Measurements from ENCODE around the gene MSX1. TPM values are rescaled to one million over a fixed set of nuclear protein-coding genes. Genes with fewer than 3 reads are reported as not detected.

MSX1 gene
- total RNA-seq, 1 donor from 2014 or later, result 3.4 TPM

DNA sequence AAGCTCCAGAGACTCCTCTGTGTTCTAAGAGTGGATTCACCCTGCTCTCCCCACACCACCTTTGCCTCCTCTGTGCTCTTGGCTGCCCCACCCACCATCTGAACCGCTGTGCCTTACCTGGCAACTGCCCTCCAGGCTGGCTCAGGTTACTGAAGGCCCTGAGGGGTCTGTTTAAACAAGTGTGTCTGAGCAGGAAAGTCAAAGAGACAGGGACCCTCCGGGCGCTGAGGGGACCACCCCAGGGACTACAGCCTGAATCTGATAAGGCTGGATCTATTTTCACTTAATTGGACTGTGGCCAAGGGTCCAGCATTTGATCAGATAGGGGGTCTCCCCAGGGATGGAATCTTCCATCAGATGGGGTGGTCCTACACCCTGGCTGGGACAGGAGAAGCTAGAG lies 10.4 kb upstream of the MSX1 start:
- peaks cover 100% of the 10 kb centered on the region for H3K27me3 ChIP-seq (ENCODE audit: low read depth)
- no peaks in the 10 kb centered on the region for H3K36me3 ChIP-seq
- H3K27ac ChIP-seq (replicated peaks), result no peak overlapping the region
- no peak for DNase-seq
- TF ChIP-seq, protein P1, sequence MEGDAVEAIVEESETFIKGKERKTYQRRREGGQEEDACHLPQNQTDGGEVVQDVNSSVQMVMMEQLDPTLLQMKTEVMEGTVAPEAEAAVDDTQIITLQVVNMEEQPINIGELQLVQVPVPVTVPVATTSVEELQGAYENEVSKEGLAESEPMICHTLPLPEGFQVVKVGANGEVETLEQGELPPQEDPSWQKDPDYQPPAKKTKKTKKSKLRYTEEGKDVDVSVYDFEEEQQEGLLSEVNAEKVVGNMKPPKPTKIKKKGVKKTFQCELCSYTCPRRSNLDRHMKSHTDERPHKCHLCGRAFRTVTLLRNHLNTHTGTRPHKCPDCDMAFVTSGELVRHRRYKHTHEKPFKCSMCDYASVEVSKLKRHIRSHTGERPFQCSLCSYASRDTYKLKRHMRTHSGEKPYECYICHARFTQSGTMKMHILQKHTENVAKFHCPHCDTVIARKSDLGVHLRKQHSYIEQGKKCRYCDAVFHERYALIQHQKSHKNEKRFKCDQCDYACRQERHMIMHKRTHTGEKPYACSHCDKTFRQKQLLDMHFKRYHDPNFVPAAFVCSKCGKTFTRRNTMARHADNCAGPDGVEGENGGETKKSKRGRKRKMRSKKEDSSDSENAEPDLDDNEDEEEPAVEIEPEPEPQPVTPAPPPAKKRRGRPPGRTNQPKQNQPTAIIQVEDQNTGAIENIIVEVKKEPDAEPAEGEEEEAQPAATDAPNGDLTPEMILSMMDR (IDR thresholded peaks at IDR 0.05; ENCODE audit: borderline replicate concordance), result no peak
- no peak overlapping the region for H3K4me3 ChIP-seq
- intact Hi-C loops (cut with micrococcal nuclease), result no loop called here
- H3K4me1 ChIP-seq, result peaks cover 17% of the 10 kb centered on the region
- H3K9me3 ChIP-seq (replicated peaks), result no peaks in the 10 kb centered on the region

DNA sequence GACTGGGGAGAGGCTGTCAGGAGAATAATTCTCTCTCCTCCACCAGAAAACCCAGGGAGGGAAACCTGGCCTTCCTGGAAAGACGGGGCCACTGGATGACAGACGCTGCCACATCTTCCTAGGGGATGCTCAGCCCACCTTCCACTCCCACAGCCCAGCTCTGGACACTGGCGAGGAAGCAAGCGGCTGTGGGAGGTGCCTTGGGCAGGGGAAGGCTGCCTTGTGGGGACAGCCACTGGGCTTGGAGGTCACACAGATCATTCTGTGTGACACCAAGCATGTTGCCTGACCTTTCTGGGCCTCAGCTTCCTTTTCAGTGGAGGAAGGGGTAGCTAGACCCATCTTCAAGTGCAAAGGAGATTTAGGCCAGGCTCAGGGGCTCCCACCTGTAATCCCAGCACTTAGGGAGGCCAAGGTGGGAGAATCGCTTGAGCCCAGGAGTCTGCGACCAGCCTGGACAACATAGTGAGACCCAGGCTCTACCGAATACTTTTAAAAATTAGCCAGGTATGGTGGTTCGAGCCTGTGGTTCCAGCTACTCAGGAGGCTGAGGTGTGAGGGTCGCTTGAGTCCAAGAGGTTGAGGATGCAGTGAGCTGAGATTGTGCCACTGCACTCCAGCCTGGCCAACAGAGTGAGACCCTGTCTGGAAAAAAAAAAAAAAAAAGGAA lies 9.8 kb upstream of the MSX1 start:
- TF ChIP-seq, protein P1 (IDR thresholded peaks at IDR 0.05; ENCODE audit: borderline replicate concordance), result no peak
- Histone ChIP-seq H3K4me3 (no peak overlapping the region), H3K27me3 (ENCODE audit: low read depth) (peaks cover 100% of the 10 kb centered on the region), H3K27ac (replicated peaks) (no peak overlapping the region), H3K36me3 (no peaks in the 10 kb centered on the region), H3K4me1 (peaks cover 17% of the 10 kb centered on the region), H3K9me3 (replicated peaks) (no peaks in the 10 kb centered on the region)
- no peak for DNase-seq
- intact Hi-C loops (cut with micrococcal nuclease), result no loop called here

DNA sequence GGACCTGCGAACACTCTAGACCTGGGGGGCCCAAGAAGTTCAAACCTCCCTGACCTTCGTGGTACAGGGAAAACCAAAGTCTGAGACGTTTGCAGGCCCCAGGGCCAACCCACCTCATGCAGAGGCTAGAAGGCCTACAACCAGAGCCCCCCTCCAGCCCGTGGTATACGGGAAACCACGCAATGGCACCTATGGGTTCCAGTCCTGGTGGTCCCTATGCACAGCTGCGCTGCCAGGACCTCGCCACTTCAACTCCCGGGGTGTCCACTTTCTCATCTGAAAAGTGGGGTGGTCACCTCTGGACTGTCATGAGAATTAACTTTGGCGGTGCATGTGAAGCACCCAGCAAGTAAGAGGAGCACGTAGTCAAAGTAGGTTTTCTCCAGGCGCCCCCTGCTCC lies 8.4 kb upstream of the MSX1 start:
- H3K36me3 ChIP-seq, result no peaks in the 10 kb centered on the region
- H3K27ac ChIP-seq (replicated peaks), result no peak overlapping the region
- peaks cover 27% of the 10 kb centered on the region for H3K4me1 ChIP-seq
- H3K27me3 ChIP-seq (ENCODE audit: low read depth), result peaks cover 100% of the 10 kb centered on the region
- no peaks in the 10 kb centered on the region for H3K9me3 ChIP-seq (replicated peaks)
- no peak for DNase-seq
- TF ChIP-seq, protein P1 (IDR thresholded peaks at IDR 0.05; ENCODE audit: borderline replicate concordance), result no peak
- H3K4me3 ChIP-seq, result no peak overlapping the region
- intact Hi-C loops (cut with micrococcal nuclease), result no loop called here

DNA sequence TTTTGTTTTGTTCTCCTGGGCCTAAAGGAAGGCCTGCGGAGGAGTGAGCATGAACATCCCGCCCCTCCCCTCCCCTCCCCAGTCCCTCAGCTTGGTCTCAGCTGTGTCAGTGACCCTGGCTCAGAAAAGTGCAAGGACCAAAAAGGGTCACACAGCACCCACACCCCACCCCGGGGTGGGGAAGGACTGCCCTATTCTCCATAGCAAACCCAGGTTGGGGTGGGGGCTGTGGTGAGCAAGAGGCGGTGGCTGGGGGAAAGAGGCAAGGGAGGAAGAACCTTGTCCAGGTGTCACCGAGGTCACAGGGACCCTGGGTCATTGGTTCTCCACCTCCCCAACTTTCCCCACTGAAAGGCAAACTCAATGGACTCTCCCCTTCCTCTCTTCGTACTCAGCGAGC lies 7.6 kb upstream of the MSX1 start:
- intact Hi-C loops (cut with micrococcal nuclease), result no loop called here
- peaks cover 100% of the 10 kb centered on the region for H3K27me3 ChIP-seq (ENCODE audit: low read depth)
- no peaks in the 10 kb centered on the region for H3K9me3 ChIP-seq (replicated peaks)
- no peak overlapping the region for H3K27ac ChIP-seq (replicated peaks)
- DNase-seq, result no peak
- TF ChIP-seq, protein P1 (IDR thresholded peaks at IDR 0.05; ENCODE audit: borderline replicate concordance), result no peak
- H3K36me3 ChIP-seq, result no peaks in the 10 kb centered on the region
- H3K4me3 ChIP-seq, result no peak overlapping the region
- H3K4me1 ChIP-seq, result peaks cover 35% of the 10 kb centered on the region

DNA sequence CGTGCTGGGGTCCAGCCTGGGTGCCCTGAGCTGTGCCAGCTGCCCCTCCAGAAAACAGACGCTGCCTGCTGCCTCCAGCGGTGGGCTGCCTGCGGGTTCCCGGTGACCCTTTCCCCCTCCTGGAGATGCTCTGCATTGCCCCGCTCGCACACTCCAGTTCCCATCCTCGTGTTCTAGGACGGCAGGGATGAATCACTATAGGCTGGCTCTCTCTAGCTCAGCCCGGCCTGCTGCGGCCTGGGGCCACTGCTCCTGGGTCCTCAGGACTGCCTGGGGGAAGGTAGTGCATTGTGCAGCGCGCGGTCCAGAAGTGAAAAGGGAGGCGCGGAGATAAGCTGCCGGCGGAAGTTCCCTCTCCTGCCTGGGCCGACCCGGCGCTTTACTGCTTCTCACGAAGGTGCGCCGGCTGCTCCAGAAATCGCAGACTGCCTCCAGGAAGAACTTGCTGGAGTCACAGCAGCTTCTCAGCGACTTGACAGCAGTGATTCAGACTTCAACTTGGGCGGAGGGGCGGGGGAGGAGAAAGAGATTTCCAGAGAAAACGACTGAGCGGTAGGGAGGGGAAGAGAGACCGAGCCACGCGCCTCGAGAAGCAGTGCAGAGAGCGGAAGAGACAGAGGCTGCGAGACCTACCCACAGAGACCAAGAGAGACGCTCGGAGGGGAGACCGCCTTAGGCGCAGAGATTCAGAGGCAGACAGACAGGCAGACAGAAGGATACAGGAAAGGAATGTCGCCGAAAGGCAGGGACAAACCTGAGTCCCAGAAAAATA lies 6.7 kb upstream of the MSX1 start:
- H3K27me3 ChIP-seq (ENCODE audit: low read depth), result peaks cover 100% of the 10 kb centered on the region
- TF ChIP-seq, protein P1 (IDR thresholded peaks at IDR 0.05; ENCODE audit: borderline replicate concordance), result no peak
- H3K36me3 ChIP-seq, result no peaks in the 10 kb centered on the region
- intact Hi-C loops (cut with micrococcal nuclease), result no loop called here
- H3K9me3 ChIP-seq (replicated peaks), result no peaks in the 10 kb centered on the region
- peaks cover 41% of the 10 kb centered on the region for H3K4me1 ChIP-seq
- H3K4me3 ChIP-seq, result peak overlapping the region; percentile 53
- DNase-seq, result no peak
- H3K27ac ChIP-seq (replicated peaks), result no peak overlapping the region
